GM23338 (cell line): Measurements from ENCODE around the gene SPECC1. TPM values are rescaled to one million over a fixed set of nuclear protein-coding genes. Genes with fewer than 3 reads are reported as not detected.

Experiments
- ATAC-seq: fragments of 200-7000 bp; cut with Tn5 transposase; 3 replicates; pipeline ENCODE4 v1.9.1; 2020
- DNase-seq: peaks from one replicate; pipeline ENCODE4 v3.0.0-alpha.2; 2015; ENCODE audit warnings: low spot score
- H2AFZ ChIP-seq: fragments of 200-600 bp; sonication (generic); 2 replicates; pipeline ENCODE4 v1.8.0; 2016; ENCODE audit warnings: antibody characterized with exemption, mild to moderate bottlenecking, moderate library complexity
- H3F3A ChIP-seq: fragments of 200-600 bp; sonication (generic); replicated peaks from 2 replicates; pipeline ENCODE4 v1.8.0; 2017; ENCODE audit warnings: antibody characterized with exemption, mixed run types, low read depth
- H3K27ac ChIP-seq: fragments of 200-600 bp; sonication (generic); 2 replicates; pipeline ENCODE4 v1.6.1; 2016; ENCODE audit warnings: low read depth
- H3K27me3 ChIP-seq: fragments of 200-600 bp; sonication (generic); 2 replicates; pipeline ENCODE4 v1.8.0; 2016; ENCODE audit warnings: mild to moderate bottlenecking, mixed run types, moderate library complexity; ENCODE audit not compliant: insufficient read depth
- H3K36me3 ChIP-seq: fragments of 200-600 bp; sonication (generic); 2 replicates; pipeline ENCODE4 v1.8.0; 2016; ENCODE audit warnings: mild to moderate bottlenecking; ENCODE audit not compliant: insufficient read depth
- H3K4me1 ChIP-seq: fragments of 200-600 bp; sonication (generic); 2 replicates; pipeline ENCODE4 v1.8.0; 2016; ENCODE audit warnings: mild to moderate bottlenecking, moderate library complexity; ENCODE audit not compliant: insufficient read depth
- H3K4me2 ChIP-seq: fragments of 200-600 bp; sonication (generic); 2 replicates; pipeline ENCODE4 v1.7.1; 2017; ENCODE audit warnings: mixed run types
- H3K4me3 ChIP-seq: fragments of 200-600 bp; sonication (generic); 2 replicates; pipeline ENCODE4 v1.6.1; 2016; ENCODE audit warnings: mixed run types
- H3K79me2 ChIP-seq: fragments of 200-600 bp; sonication (generic); replicated peaks from 2 replicates; pipeline ENCODE4 v1.8.0; 2017; ENCODE audit warnings: mild to moderate bottlenecking; ENCODE audit not compliant: insufficient read depth
- H3K9me2 ChIP-seq: fragments of 200-600 bp; sonication (generic); 2 replicates; pipeline ENCODE4 v1.8.0; 2017; ENCODE audit not compliant: insufficient read depth
- H4K20me1 ChIP-seq: fragments of 200-600 bp; sonication (generic); replicated peaks from 2 replicates; pipeline ENCODE4 v1.8.0; 2017; ENCODE audit warnings: mild to moderate bottlenecking; ENCODE audit not compliant: insufficient read depth
- H3K27ac Mint-ChIP-seq: 2 replicates; pipeline ENCODE4 v1.8.0; 2020; ENCODE audit warnings: inconsistent platforms, mild to moderate bottlenecking, moderate library complexity, mixed read lengths
- H3K27me3 Mint-ChIP-seq: 3 replicates; pipeline ENCODE4 v1.8.0; 2022; ENCODE audit warnings: low read depth, mild to moderate bottlenecking, moderate library complexity, mixed read lengths, inconsistent platforms; ENCODE audit not compliant: insufficient read depth, poor library complexity
- H3K36me3 Mint-ChIP-seq: 3 replicates; pipeline ENCODE4 v1.8.0; 2021; ENCODE audit warnings: low read depth, mild to moderate bottlenecking, inconsistent platforms, moderate library complexity, mixed read lengths
- H3K4me1 Mint-ChIP-seq: 3 replicates; pipeline ENCODE4 v1.8.0; 2020; ENCODE audit warnings: mild to moderate bottlenecking, inconsistent platforms, mixed read lengths
- H3K4me3 Mint-ChIP-seq: 3 replicates; pipeline ENCODE4 v1.8.0; 2021; ENCODE audit warnings: moderate library complexity, mild to moderate bottlenecking, inconsistent platforms, mixed read lengths
- H3K9me3 Mint-ChIP-seq: 3 replicates; pipeline ENCODE4 v1.8.0; 2020; ENCODE audit warnings: moderate library complexity, mild to moderate bottlenecking, inconsistent platforms, mixed read lengths
- CREB1 ChIP-seq: fragments of 250-450 bp; sonication (Bioruptor Pico); IDR thresholded peaks from 2 replicates; pipeline ENCODE4 v1.5.0; 2020; ENCODE audit warnings: low read depth, mild to moderate bottlenecking, moderate library complexity
- EZH2 ChIP-seq: fragments of 200-600 bp; sonication (generic); IDR thresholded peaks from one replicate; pipeline ENCODE4 v1.8.0; 2017; ENCODE audit warnings: antibody characterized with exemption, mild to moderate bottlenecking, low read depth; ENCODE audit not compliant: unreplicated experiment
- EZH2phosphoT487 ChIP-seq: fragments of 200-600 bp; sonication (generic); IDR thresholded peaks from one replicate; pipeline ENCODE4 v1.8.1; 2018; ENCODE audit warnings: antibody characterized with exemption; ENCODE audit not compliant: unreplicated experiment
- JUNB ChIP-seq: IDR thresholded peaks from one replicate; pipeline ENCODE4 v1.6.1; 2016; ENCODE audit warnings: antibody characterized with exemption; ENCODE audit not compliant: unreplicated experiment
- NANOG ChIP-seq: IDR thresholded peaks from 2 replicates; pipeline ENCODE4 v1.6.1; 2016; ENCODE audit warnings: antibody characterized with exemption, borderline replicate concordance
- POLR2AphosphoS5 ChIP-seq: IDR thresholded peaks from 2 replicates; pipeline ENCODE4 v1.6.1; 2016; ENCODE audit warnings: antibody characterized with exemption, low read depth
- STAT1 ChIP-seq: IDR thresholded peaks from one replicate; pipeline ENCODE4 v1.6.1; 2016; ENCODE audit warnings: antibody characterized with exemption; ENCODE audit not compliant: unreplicated experiment
- ZNF114 ChIP-seq: fragments of 250-450 bp; sonication (Bioruptor Pico); IDR thresholded peaks from 2 replicates; pipeline ENCODE4 v1.5.0; 2020; ENCODE audit warnings: mild to moderate bottlenecking, moderate library complexity
- ZNF331 ChIP-seq: fragments of 250-450 bp; sonication (Bioruptor Pico); IDR thresholded peaks from 2 replicates; pipeline ENCODE4 v1.5.0; 2020; ENCODE audit warnings: low read depth, mild to moderate bottlenecking, moderate library complexity
- polyA plus RNA-seq: library from polyadenylated mRNA; unstranded; fragments of >200 nt; fragmentation: Nextera tagmentation; extraction: Ambion mirVana; gene quantifications from 2 replicates; pipeline ENCODE4 v1.2.1, GENCODE V29; 2016
- total RNA-seq: library from RNA; depleted of rRNA; stranded (reverse); fragments of >200 nt; shearing (Covaris generic); gene quantifications from 2 replicates; pipeline ENCODE4 v1.2.3, GENCODE V29; 2014
- TF ChIP-seq, protein P1 (sequence below): fragments of 250-450 bp; sonication (Bioruptor Pico); IDR thresholded peaks from 2 replicates; pipeline ENCODE4 v1.5.0; 2020; ENCODE audit warnings: mild to moderate bottlenecking, moderate library complexity
- TF ChIP-seq, protein P2 (sequence below), 2 experiments: fragments of 200-600 bp in 1 of 2; sonication (generic) in 1 of 2; conservative IDR thresholded peaks; 2 replicates each; pipeline versions ENCODE4 v1.5.1 to v1.6.1; 2016 to 2017; ENCODE audit warnings: antibody characterized with exemption in 2 of 2, low read depth in 2 of 2, mild to moderate bottlenecking in 2 of 2, moderate library complexity in 1 of 2
- TF ChIP-seq, protein P3 (sequence below): IDR thresholded peaks from 2 replicates; pipeline ENCODE4 v1.6.1; 2016; ENCODE audit warnings: antibody characterized with exemption

The SPECC1 gene
- total and polyA plus RNA-seq, 2 experiments from 2014 or later, result 42.6 to 101 TPM

DNA sequence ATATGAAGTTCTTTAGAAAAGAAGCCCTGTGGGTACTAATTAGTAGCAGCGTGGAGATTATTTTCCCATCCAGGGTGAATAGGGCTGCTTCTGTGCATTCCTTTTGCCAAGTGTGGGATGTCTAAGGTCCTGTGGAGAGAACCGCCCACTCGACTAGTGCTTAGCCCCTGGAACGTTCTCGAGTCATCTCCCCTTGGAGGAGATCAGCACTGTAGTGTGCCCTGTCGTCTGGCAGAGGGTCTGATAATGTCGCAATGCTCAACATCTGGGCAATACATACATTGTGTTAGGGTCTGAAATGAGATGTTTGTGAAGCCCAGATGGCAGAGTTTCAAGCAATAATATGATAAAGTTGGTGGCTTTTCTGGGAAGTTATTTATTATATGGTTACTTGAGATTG lies 64.8 kb downstream of the SPECC1 start (continued):
- TF ChIP-seq, protein P1, sequence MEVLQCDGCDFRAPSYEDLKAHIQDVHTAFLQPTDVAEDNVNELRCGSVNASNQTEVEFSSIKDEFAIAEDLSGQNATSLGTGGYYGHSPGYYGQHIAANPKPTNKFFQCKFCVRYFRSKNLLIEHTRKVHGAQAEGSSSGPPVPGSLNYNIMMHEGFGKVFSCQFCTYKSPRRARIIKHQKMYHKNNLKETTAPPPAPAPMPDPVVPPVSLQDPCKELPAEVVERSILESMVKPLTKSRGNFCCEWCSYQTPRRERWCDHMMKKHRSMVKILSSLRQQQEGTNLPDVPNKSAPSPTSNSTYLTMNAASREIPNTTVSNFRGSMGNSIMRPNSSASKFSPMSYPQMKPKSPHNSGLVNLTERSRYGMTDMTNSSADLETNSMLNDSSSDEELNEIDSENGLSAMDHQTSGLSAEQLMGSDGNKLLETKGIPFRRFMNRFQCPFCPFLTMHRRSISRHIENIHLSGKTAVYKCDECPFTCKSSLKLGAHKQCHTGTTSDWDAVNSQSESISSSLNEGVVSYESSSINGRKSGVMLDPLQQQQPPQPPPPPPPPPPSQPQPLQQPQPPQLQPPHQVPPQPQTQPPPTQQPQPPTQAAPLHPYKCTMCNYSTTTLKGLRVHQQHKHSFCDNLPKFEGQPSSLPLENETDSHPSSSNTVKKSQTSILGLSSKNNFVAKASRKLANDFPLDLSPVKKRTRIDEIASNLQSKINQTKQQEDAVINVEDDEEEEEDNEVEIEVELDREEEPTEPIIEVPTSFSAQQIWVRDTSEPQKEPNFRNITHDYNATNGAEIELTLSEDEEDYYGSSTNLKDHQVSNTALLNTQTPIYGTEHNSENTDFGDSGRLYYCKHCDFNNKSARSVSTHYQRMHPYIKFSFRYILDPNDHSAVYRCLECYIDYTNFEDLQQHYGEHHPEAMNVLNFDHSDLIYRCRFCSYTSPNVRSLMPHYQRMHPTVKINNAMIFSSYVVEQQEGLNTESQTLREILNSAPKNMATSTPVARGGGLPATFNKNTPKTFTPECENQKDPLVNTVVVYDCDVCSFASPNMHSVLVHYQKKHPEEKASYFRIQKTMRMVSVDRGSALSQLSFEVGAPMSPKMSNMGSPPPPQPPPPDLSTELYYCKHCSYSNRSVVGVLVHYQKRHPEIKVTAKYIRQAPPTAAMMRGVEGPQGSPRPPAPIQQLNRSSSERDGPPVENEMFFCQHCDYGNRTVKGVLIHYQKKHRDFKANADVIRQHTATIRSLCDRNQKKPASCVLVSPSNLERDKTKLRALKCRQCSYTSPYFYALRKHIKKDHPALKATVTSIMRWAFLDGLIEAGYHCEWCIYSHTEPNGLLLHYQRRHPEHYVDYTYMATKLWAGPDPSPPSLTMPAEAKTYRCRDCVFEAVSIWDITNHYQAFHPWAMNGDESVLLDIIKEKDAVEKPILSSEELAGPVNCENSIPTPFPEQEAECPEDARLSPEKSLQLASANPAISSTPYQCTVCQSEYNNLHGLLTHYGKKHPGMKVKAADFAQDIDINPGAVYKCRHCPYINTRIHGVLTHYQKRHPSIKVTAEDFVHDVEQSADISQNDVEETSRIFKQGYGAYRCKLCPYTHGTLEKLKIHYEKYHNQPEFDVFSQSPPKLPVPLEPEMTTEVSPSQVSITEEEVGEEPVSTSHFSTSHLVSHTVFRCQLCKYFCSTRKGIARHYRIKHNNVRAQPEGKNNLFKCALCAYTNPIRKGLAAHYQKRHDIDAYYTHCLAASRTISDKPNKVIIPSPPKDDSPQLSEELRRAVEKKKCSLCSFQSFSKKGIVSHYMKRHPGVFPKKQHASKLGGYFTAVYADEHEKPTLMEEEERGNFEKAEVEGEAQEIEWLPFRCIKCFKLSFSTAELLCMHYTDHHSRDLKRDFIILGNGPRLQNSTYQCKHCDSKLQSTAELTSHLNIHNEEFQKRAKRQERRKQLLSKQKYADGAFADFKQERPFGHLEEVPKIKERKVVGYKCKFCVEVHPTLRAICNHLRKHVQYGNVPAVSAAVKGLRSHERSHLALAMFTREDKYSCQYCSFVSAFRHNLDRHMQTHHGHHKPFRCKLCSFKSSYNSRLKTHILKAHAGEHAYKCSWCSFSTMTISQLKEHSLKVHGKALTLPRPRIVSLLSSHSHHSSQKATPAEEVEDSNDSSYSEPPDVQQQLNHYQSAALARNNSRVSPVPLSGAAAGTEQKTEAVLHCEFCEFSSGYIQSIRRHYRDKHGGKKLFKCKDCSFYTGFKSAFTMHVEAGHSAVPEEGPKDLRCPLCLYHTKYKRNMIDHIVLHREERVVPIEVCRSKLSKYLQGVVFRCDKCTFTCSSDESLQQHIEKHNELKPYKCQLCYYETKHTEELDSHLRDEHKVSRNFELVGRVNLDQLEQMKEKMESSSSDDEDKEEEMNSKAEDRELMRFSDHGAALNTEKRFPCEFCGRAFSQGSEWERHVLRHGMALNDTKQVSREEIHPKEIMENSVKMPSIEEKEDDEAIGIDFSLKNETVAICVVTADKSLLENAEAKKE (CRISPR knock-in tag), result no peak
- TF ChIP-seq, protein P2, sequence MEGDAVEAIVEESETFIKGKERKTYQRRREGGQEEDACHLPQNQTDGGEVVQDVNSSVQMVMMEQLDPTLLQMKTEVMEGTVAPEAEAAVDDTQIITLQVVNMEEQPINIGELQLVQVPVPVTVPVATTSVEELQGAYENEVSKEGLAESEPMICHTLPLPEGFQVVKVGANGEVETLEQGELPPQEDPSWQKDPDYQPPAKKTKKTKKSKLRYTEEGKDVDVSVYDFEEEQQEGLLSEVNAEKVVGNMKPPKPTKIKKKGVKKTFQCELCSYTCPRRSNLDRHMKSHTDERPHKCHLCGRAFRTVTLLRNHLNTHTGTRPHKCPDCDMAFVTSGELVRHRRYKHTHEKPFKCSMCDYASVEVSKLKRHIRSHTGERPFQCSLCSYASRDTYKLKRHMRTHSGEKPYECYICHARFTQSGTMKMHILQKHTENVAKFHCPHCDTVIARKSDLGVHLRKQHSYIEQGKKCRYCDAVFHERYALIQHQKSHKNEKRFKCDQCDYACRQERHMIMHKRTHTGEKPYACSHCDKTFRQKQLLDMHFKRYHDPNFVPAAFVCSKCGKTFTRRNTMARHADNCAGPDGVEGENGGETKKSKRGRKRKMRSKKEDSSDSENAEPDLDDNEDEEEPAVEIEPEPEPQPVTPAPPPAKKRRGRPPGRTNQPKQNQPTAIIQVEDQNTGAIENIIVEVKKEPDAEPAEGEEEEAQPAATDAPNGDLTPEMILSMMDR (conservative IDR thresholded peaks at IDR 0.05; ENCODE audit: low read depth in 2 of 2), result no peak

DNA sequence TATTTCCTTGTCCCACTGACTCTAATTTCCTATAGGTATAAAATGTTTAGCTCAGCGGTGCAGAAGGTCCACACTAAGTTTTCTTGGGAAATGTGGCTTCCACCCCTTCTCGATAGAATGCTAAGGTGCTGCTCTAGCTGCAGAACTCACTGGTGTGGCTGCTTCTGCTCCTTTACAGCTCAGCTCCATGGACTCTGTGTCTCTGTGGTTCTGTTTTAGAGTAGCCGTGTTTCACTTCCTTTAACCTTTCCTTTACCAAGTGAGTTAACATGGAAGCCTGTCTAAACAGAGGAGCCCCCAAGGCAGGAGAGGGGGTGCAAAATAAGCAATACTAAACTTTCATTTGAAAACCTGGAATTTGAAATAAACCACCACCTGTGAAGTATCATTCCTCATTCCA lies 65.3 kb downstream of the SPECC1 start:
- Histone ChIP-seq H4K20me1 (no peaks in the 10 kb centered on the region), H3K79me2 (no peaks in the 10 kb centered on the region), H2AFZ (no peak overlapping the region), H3K36me3 (no peaks in the 10 kb centered on the region), H3K4me2 (no peak overlapping the region), H3K27ac (no peak overlapping the region), H3K4me1 (peaks cover 7% of the 10 kb centered on the region; the same call in 1 of the 2 replicates), H3F3A (no peaks in the 10 kb centered on the region), H3K4me3 (no peak overlapping the region), H3K9me2 (no peaks in the 10 kb centered on the region), H3K27me3 (no peaks in the 10 kb centered on the region)
- ATAC-seq (no peak), DNase-seq (no peak)
- Mint-ChIP-seq H3K27ac (no peak overlapping the region), H3K4me3 (no peak overlapping the region), H3K27me3 (no peaks in the 10 kb centered on the region), H3K36me3 (no peaks in the 10 kb centered on the region), H3K9me3 (no peaks in the 10 kb centered on the region), H3K4me1 (peaks cover 14% of the 10 kb centered on the region)
- TF ChIP-seq POLR2AphosphoS5, result no peak
- no peak for TF ChIP-seq STAT1
- TF ChIP-seq JUNB, result no peak
- TF ChIP-seq CREB1 (CRISPR knock-in tag), result no peak
- TF ChIP-seq ZNF114 (CRISPR knock-in tag), result no peak
- TF ChIP-seq, protein P3, sequence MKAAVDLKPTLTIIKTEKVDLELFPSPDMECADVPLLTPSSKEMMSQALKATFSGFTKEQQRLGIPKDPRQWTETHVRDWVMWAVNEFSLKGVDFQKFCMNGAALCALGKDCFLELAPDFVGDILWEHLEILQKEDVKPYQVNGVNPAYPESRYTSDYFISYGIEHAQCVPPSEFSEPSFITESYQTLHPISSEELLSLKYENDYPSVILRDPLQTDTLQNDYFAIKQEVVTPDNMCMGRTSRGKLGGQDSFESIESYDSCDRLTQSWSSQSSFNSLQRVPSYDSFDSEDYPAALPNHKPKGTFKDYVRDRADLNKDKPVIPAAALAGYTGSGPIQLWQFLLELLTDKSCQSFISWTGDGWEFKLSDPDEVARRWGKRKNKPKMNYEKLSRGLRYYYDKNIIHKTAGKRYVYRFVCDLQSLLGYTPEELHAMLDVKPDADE, result no peak
- no peak for TF ChIP-seq ZNF331 (CRISPR knock-in tag)
- TF ChIP-seq EZH2, result no peak
- TF ChIP-seq NANOG, result no peak
- TF ChIP-seq EZH2phosphoT487, result no peak
- TF ChIP-seq, protein P2 (conservative IDR thresholded peaks at IDR 0.05; ENCODE audit: low read depth in 2 of 2), result no peak
